Measurements from ENCODE around the gene ZNF736. TPM values are rescaled to one million over a fixed set of nuclear protein-coding genes. Genes with fewer than 3 reads are reported as not detected.
"Not testable (repeated sequence)": the region's sequence is repeated elsewhere in the genome, so short reads cannot be mapped to it uniquely, and the experiment has no call there.

Gene ZNF736
- polyA plus RNA-seq, 3 donors: 1.3 to 7.1 (median 1.4) TPM

GRCh38 chr7:64314566-64314965 is 805 bp downstream of the ZNF736 start:
- Histone ChIP-seq H3K4me3 (replicated peaks in 1 of 3; ENCODE audit: low read depth in 2 of 3, low read length in 3 of 3) (peak overlapping the region; percentile 77 to 92 (median 91)), H4K20me1 (ENCODE audit: insufficient read depth, low read length) (no peaks in the 10 kb centered on the region), H2AFZ (ENCODE audit: insufficient read depth, low read depth, low read length, poor library complexity, severe bottlenecking) (peak overlapping the region; percentile 89), H3K27ac (ENCODE audit: low read depth in 1 of 2, low read length in 2 of 2) (peak overlapping the region; percentile 81 to 98), H3K36me3 (replicated peaks in 1 of 2; ENCODE audit: control insufficient read depth in 1 of 2, insufficient read depth in 2 of 2, low read length in 2 of 2) (no peaks in the 10 kb centered on the region), H3K9me3 (replicated peaks in 1 of 2; ENCODE audit: control insufficient read depth in 1 of 2, insufficient read depth in 1 of 2, low read length in 2 of 2) (peaks cover 0 to 4% of the 10 kb centered on the region in 2 donors), H3K27me3 (ENCODE audit: control insufficient read depth in 2 of 2, insufficient read depth in 2 of 2, low read length in 2 of 2) (no peaks in the 10 kb centered on the region), H3K9ac (ENCODE audit: insufficient read depth, low read length, poor library complexity, severe bottlenecking) (peak overlapping the region; percentile 87), H3K79me2 (ENCODE audit: insufficient read depth, low read length) (peaks cover 57% of the 10 kb centered on the region), H3K4me1 (ENCODE audit: control insufficient read depth in 1 of 2, insufficient read depth in 2 of 2, low read length in 2 of 2) (peaks cover 15 to 19% of the 10 kb centered on the region in 2 donors), H3K4me2 (replicated peaks; ENCODE audit: extremely low read depth, low read length, poor library complexity, severe bottlenecking) (peak overlapping the region; percentile 86)
- H3K9me3 Mint-ChIP-seq: peaks cover under 1 to 18% (median 10%) of the 10 kb centered on the region in 7 donors
- no CpG with 5 or more reads among the region's 10 CpGs for WGBS (ENCODE audit: insufficient coverage)
- H3K27me3 Mint-ChIP-seq (ENCODE audit: low read depth in 3 of 3): peaks cover 0 to 1% (median 0%) of the 10 kb centered on the region in 3 donors
- H3K27ac Mint-ChIP-seq: peak overlapping the region; percentile 98 to 100 (median 100)
- H3K36me3 Mint-ChIP-seq: peaks cover 11 to 15% of the 10 kb centered on the region in 2 donors
- intact Hi-C loops (cut with micrococcal nuclease): loop anchor here (5.0 to 10.0 kb wide), 5 partner anchors 248 to 590 kb away; partner anchors contain the start of genes ZNF680 (in 2 of the 2), ZNF107 (in 1 of the 2), ZNF138 (in 1 of the 2) and ZNF273 (in 1 of the 2)
- no peak for DNase-seq
- H3K4me3 Mint-ChIP-seq: peak overlapping the region; percentile 97 to 100
- TF ChIP-seq CTCF (IDR thresholded peaks at IDR 0.05): no peak
- peaks cover 23% of the 10 kb centered on the region for H3K4me1 Mint-ChIP-seq

DNA sequence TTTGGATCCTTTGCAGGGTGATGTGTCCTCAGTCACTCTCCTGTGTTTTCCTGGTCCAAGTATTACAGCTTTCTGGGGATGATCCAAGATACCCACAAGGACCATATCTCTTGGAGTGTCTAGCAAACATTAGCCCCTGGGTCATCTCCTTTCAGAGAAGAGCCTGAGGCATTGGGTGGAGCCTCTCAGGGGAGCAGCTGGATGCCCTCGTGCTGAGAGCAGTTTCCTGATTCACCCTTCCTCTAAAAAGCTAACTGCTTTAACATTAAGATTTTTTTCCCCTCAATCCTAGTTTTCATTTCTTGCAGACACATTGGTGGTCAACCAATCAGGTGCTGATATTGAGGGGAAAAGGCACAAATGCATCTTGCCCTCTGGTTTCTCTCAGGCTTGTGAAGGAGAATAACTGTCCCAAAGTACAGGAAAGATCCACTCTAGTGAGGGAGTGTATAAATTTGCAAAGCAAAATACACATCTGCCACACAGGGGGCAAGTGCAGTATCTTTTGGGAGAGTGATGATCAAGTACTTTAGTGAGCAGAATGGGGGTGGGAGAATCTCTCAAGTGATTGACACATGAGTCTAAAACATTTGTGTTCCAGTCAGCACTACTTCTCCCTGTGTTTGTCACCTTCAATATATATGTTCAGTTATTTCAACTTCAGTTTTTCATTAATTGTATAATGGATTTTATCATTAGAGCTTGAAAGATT is 2.4 kb downstream of the ZNF736 start:
- not testable (repeated sequence) for H3K9ac ChIP-seq (ENCODE audit: insufficient read depth, low read length, poor library complexity, severe bottlenecking); H3K27me3 ChIP-seq (ENCODE audit: control insufficient read depth in 2 of 2, insufficient read depth in 2 of 2, low read length in 2 of 2); H3K4me3 ChIP-seq (replicated peaks in 1 of 3; ENCODE audit: low read depth in 2 of 3, low read length in 3 of 3); H4K20me1 ChIP-seq (ENCODE audit: insufficient read depth, low read length); H3K27me3 Mint-ChIP-seq (ENCODE audit: low read depth in 3 of 3); DNase-seq; H3K27ac Mint-ChIP-seq; H3K27ac ChIP-seq (ENCODE audit: low read depth in 1 of 2, low read length in 2 of 2); H3K4me2 ChIP-seq (replicated peaks; ENCODE audit: extremely low read depth, low read length, poor library complexity, severe bottlenecking); H2AFZ ChIP-seq (ENCODE audit: insufficient read depth, low read depth, low read length, poor library complexity, severe bottlenecking); H3K36me3 ChIP-seq (replicated peaks in 1 of 2; ENCODE audit: control insufficient read depth in 1 of 2, insufficient read depth in 2 of 2, low read length in 2 of 2)
- WGBS (ENCODE audit: insufficient coverage): no CpG with 5 or more reads among the region's 1 CpG
- Mint-ChIP-seq H3K9me3 (peaks cover 3 to 20% (median 12%) of the 10 kb centered on the region in 7 donors), H3K36me3 (peaks cover 11 to 20% of the 10 kb centered on the region in 2 donors), H3K4me3 (peak overlapping the region in 1 of 2 donors; percentile 45), H3K4me1 (peaks cover 23% of the 10 kb centered on the region)
- intact Hi-C loops (cut with micrococcal nuclease): loop anchor here (10.0 kb wide), 3 partner anchors 349 to 589 kb away; partner anchors contain the start of genes ZNF107 (in 1 of the 2), ZNF138 (in 1 of the 2) and ZNF273 (in 1 of the 2)
- Histone ChIP-seq H3K79me2 (ENCODE audit: insufficient read depth, low read length) (peaks cover 69% of the 10 kb centered on the region), H3K4me1 (ENCODE audit: control insufficient read depth in 1 of 2, insufficient read depth in 2 of 2, low read length in 2 of 2) (peaks cover 15 to 19% of the 10 kb centered on the region in 2 donors), H3K9me3 (replicated peaks in 1 of 2; ENCODE audit: control insufficient read depth in 1 of 2, insufficient read depth in 1 of 2, low read length in 2 of 2) (peaks cover 0 to 12% of the 10 kb centered on the region in 2 donors)

All from CD14-positive monocyte (primary cell).